ENCODE results near the gene NT5C2. TPM values are rescaled to one million over a fixed set of nuclear protein-coding genes. Genes with fewer than 3 reads are reported as not detected.
A peak's percentile ranks its signal among the peaks of the same experiment; 100 is the strongest.

Gene NT5C2
- total RNA-seq, 1 donor from 2014 or later: 113 TPM

GRCh38 chr10:103153302-103154197, 39.5 kb downstream of the NT5C2 start:
- Histone ChIP-seq H3K27me3 (ENCODE audit: insufficient read depth, low read length) (no peaks in the 10 kb centered on the region), H3K79me2 (ENCODE audit: insufficient read depth, low read length) (peaks cover 46% of the 10 kb centered on the region), H3K9ac (ENCODE audit: low read length) (peak overlapping the region; percentile 52), H3K27ac (ENCODE audit: low read depth, low read length) (peak overlapping the region; percentile 60), H4K20me1 (ENCODE audit: insufficient read depth, low read length) (peaks cover 21% of the 10 kb centered on the region), H2AFZ (ENCODE audit: low read depth, low read length) (no peak overlapping the region), H3K4me3 (ENCODE audit: insufficient read depth, low read depth, low read length) (no peak overlapping the region), H3K9me3 (ENCODE audit: insufficient read depth, low read depth, low read length) (no peaks in the 10 kb centered on the region), H3K4me2 (ENCODE audit: low read length) (peak overlapping the region; percentile 64), H3K4me1 (ENCODE audit: insufficient read depth, low read length) (peaks cover 23% of the 10 kb centered on the region), H3K36me3 (ENCODE audit: insufficient read depth, low read length) (no peaks in the 10 kb centered on the region)
- Mint-ChIP-seq H3K4me3 (ENCODE audit: unreplicated experiment) (no peak overlapping the region), H3K36me3 (ENCODE audit: low read depth, unreplicated experiment) (peaks cover 5% of the 10 kb centered on the region), H3K27ac (ENCODE audit: unreplicated experiment) (peak overlapping the region; percentile 79), H3K4me1 (ENCODE audit: low read depth, unreplicated experiment) (peaks cover 30% of the 10 kb centered on the region), H3K27me3 (ENCODE audit: low read depth, unreplicated experiment) (no peaks in the 10 kb centered on the region), H3K9me3 (ENCODE audit: unreplicated experiment) (no peaks in the 10 kb centered on the region)
- FAIRE-seq: peak; percentile 39
- peak; percentile 36 for DNase-seq (ENCODE audit: low read depth)
- no peak for TF ChIP-seq EZH2 (IDR thresholded peaks at IDR 0.05; ENCODE audit: insufficient read depth, low read length)
- no peak for TF ChIP-seq CTCF (IDR thresholded peaks at IDR 0.05; ENCODE audit: insufficient read depth, low read depth, low read length)

- Mint-ChIP-seq H3K27ac (ENCODE audit: unreplicated experiment) (no peak overlapping the region), H3K4me3 (ENCODE audit: unreplicated experiment) (no peak overlapping the region), H3K4me1 (ENCODE audit: low read depth, unreplicated experiment) (peaks cover 29% of the 10 kb centered on the region), H3K36me3 (ENCODE audit: low read depth, unreplicated experiment) (peaks cover 2% of the 10 kb centered on the region), H3K27me3 (ENCODE audit: low read depth, unreplicated experiment) (no peaks in the 10 kb centered on the region), H3K9me3 (ENCODE audit: unreplicated experiment) (no peaks in the 10 kb centered on the region)
- no peak overlapping the region for H3K27ac ChIP-seq (ENCODE audit: low read depth, low read length)
- H3K4me3 ChIP-seq (ENCODE audit: insufficient read depth, low read depth, low read length): no peak overlapping the region
- H3K79me2 ChIP-seq (ENCODE audit: insufficient read depth, low read length): peaks cover 35% of the 10 kb centered on the region
- H3K9me3 ChIP-seq (ENCODE audit: insufficient read depth, low read depth, low read length): no peaks in the 10 kb centered on the region
- peaks cover 9% of the 10 kb centered on the region for H4K20me1 ChIP-seq (ENCODE audit: insufficient read depth, low read length)
- H3K36me3 ChIP-seq (ENCODE audit: insufficient read depth, low read length): no peaks in the 10 kb centered on the region
- H3K4me2 ChIP-seq (ENCODE audit: low read length): no peak overlapping the region
- peaks cover 32% of the 10 kb centered on the region for H3K4me1 ChIP-seq (ENCODE audit: insufficient read depth, low read length)
- H2AFZ ChIP-seq (ENCODE audit: low read depth, low read length): no peak overlapping the region
- H3K9ac ChIP-seq (ENCODE audit: low read length): no peak overlapping the region
- no peaks in the 10 kb centered on the region for H3K27me3 ChIP-seq (ENCODE audit: insufficient read depth, low read length)
- FAIRE-seq: no peak
- TF ChIP-seq CTCF (IDR thresholded peaks at IDR 0.05; ENCODE audit: insufficient read depth, low read depth, low read length) (no peak), EZH2 (IDR thresholded peaks at IDR 0.05; ENCODE audit: insufficient read depth, low read length) (no peak)
- no peak for DNase-seq (ENCODE audit: low read depth)
These were observed 43.0 kb downstream of the NT5C2 start for GRCh38 chr10:103149991-103150622.
